Measurements from ENCODE around the gene JMJD6. TPM values are rescaled to one million over a fixed set of nuclear protein-coding genes. Genes with fewer than 3 reads are reported as not detected.

Gene JMJD6
- total RNA-seq, 2 experiments from 2014 or later: 39.9 to 71.2 TPM

- TF ChIP-seq EZH2phosphoT487 (IDR thresholded peaks at IDR 0.05; ENCODE audit: borderline replicate concordance, low read depth, low read length) (no peak), CTCF (conservative IDR thresholded peaks at IDR 0.05; ENCODE audit: low read length) (no peak)
- BruUV-seq (replicated peaks): no TSS peak
These were observed 10.8 kb upstream of the JMJD6 start, which contains the start of gene SRSF2 for GRCh38 chr17:76737082-76737675. SRSF2 (minus strand) TSS chr17:76737331; CDS start chr17:76737160, 171 bp downstream.

GRCh38 chr17:76736349-76737081, 10.1 kb upstream of the JMJD6 start:
- Histone ChIP-seq H2AFZ (ENCODE audit: low read length) (no peak overlapping the region), H3K9me3 (ENCODE audit: low read length) (no peaks in the 10 kb centered on the region), H3K4me3 (ENCODE audit: low read depth, low read length, poor library complexity, severe bottlenecking) (peak overlapping the region; percentile 77), H4K20me1 (ENCODE audit: insufficient read depth, low read length) (peaks cover 36% of the 10 kb centered on the region), H3K36me3 (ENCODE audit: insufficient read depth, low read length) (peaks cover 70% of the 10 kb centered on the region), H3K79me2 (ENCODE audit: insufficient read depth, low read depth, low read length) (peaks cover 87% of the 10 kb centered on the region), H3K27ac (ENCODE audit: low read depth, low read length, poor library complexity, severe bottlenecking) (peak overlapping the region; percentile 92), H3K9me2 (ENCODE audit: insufficient read depth, low read length) (no peaks in the 10 kb centered on the region), H3K4me2 (ENCODE audit: low read length) (peak overlapping the region; percentile 96), H3K4me1 (ENCODE audit: insufficient read depth, low read length, poor library complexity, severe bottlenecking) (peaks cover 59% of the 10 kb centered on the region)
- DNase-seq (ENCODE audit: low spot score): peak; percentile 80
- intact Hi-C loops (cut with micrococcal nuclease; ENCODE audit: unreplicated experiment): loop anchor here (1.0 to 10.0 kb wide), 8 partner anchors 10 to 1072 kb away; partner anchors contain the start of genes JMJD6, METTL23, RECQL5 and SAP30BP
- ChIA-PET CTCF (ENCODE audit: unreplicated experiment) (interaction anchor here (0.6 kb wide), 1 partner anchor 355 kb away, joined by 3 read pairs; no protein-coding TSS in a partner anchor), POLR2A (interaction anchor here (1.9 to 2.6 kb wide), 3 partner anchors 9 to 47 kb away, joined by 7 to 12 read pairs (median 10); partner anchors contain the start of genes JMJD6 and METTL23)
- TF ChIP-seq CTCF (conservative IDR thresholded peaks at IDR 0.05; ENCODE audit: low read length): no peak; the same call in 1 of the 2 replicates
- no peak for TF ChIP-seq EZH2phosphoT487 (IDR thresholded peaks at IDR 0.05; ENCODE audit: borderline replicate concordance, low read depth, low read length)
- no TSS peak for BruUV-seq (replicated peaks)

More at GRCh38 chr17:76737082-76737675, 10.8 kb upstream of the JMJD6 start, which contains the start of gene SRSF2:
- Histone ChIP-seq H3K9me2 (ENCODE audit: insufficient read depth, low read length) (no peaks in the 10 kb centered on the region), H3K4me1 (ENCODE audit: insufficient read depth, low read length, poor library complexity, severe bottlenecking) (peaks cover 53% of the 10 kb centered on the region), H3K4me2 (ENCODE audit: low read length) (peak within 1 kb of the TSS; percentile 96), H3K27ac (ENCODE audit: low read depth, low read length, poor library complexity, severe bottlenecking) (peak within 1 kb of the TSS; percentile 92), H3K9me3 (ENCODE audit: low read length) (no peaks in the 10 kb centered on the region), H4K20me1 (ENCODE audit: insufficient read depth, low read length) (peaks cover 36% of the 10 kb centered on the region), H3K36me3 (ENCODE audit: insufficient read depth, low read length) (peaks cover 70% of the 10 kb centered on the region), H3K79me2 (ENCODE audit: insufficient read depth, low read depth, low read length) (peaks cover 80% of the 10 kb centered on the region), H3K4me3 (ENCODE audit: low read depth, low read length, poor library complexity, severe bottlenecking) (peak within 1 kb of the TSS; percentile 77), H2AFZ (ENCODE audit: low read length) (peak within 1 kb of the TSS; percentile 44; the same call in 1 of the 2 replicates)
- ChIA-PET POLR2A (interaction anchor here (0.7 to 2.6 kb wide), 4 partner anchors 9 to 66 kb away, joined by 3 to 12 read pairs (median 7); no protein-coding TSS in a partner anchor), CTCF (ENCODE audit: unreplicated experiment) (interaction anchor here (0.6 kb wide), 1 partner anchor 356 kb away, joined by 3 read pairs; no protein-coding TSS in a partner anchor)
- intact Hi-C loops (cut with micrococcal nuclease; ENCODE audit: unreplicated experiment): loop anchor here (1.0 to 10.0 kb wide), 8 partner anchors 11 to 1072 kb away; partner anchors contain the start of genes JMJD6, METTL23, RECQL5 and SAP30BP
- peak; percentile 100 for DNase-seq (ENCODE audit: low spot score)
